PC-3 (cell line): ENCODE data around the gene CEP131.

Experiments
- EZH2phosphoT487 ChIP-seq: fragments of 300-600 bp; sonication (generic); IDR thresholded peaks from 2 replicates; pipeline ENCODE4 v1.6.1; 2018; ENCODE audit warnings: mild to moderate bottlenecking, antibody characterized with exemption, low read length, borderline replicate concordance
- TF ChIP-seq, protein P1 (sequence below): fragments of 300-600 bp; sonication (generic); conservative IDR thresholded peaks from 2 replicates; pipeline ENCODE4 v1.5.1; 2017; ENCODE audit warnings: antibody characterized with exemption, low read depth, mild to moderate bottlenecking, low read length

DNA sequence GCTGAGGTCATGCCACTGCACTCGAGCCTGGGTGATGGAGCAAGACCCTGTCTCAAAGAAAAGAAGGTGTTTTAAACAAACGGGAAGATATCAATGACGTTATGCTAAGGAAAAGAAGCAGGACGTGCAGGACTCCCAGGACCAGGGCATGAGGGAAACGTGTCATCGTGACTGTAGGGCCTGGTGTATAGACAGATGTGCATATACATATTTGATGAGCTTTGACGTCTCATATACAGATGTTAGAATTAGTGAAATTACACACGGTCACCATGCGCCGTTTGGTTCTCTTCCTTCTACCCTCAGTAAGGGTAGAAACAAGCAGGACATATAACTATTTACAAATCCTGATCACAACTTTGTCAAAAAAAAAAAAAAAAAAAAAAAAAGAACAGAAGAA lies 75.1 kb downstream of the CEP131 start:
- TF ChIP-seq, protein P1, sequence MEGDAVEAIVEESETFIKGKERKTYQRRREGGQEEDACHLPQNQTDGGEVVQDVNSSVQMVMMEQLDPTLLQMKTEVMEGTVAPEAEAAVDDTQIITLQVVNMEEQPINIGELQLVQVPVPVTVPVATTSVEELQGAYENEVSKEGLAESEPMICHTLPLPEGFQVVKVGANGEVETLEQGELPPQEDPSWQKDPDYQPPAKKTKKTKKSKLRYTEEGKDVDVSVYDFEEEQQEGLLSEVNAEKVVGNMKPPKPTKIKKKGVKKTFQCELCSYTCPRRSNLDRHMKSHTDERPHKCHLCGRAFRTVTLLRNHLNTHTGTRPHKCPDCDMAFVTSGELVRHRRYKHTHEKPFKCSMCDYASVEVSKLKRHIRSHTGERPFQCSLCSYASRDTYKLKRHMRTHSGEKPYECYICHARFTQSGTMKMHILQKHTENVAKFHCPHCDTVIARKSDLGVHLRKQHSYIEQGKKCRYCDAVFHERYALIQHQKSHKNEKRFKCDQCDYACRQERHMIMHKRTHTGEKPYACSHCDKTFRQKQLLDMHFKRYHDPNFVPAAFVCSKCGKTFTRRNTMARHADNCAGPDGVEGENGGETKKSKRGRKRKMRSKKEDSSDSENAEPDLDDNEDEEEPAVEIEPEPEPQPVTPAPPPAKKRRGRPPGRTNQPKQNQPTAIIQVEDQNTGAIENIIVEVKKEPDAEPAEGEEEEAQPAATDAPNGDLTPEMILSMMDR = no peak
- no peak for TF ChIP-seq EZH2phosphoT487
